Upper lobe of right lung (tissue), 1 donor: ENCODE measurements around the gene AHNAK. TPM values are rescaled to one million over a fixed set of nuclear protein-coding genes. Genes with fewer than 3 reads are reported as not detected.

Experiments used
- ATAC-seq: fragments of 200-7000 bp; cut with Tn5 transposase; one replicate; pipeline ENCODE4 v1.9.1; 2020; ENCODE audit warnings: mild to moderate bottlenecking, moderate library complexity
- DNase-seq: peaks from one replicate; pipeline ENCODE4 v3.0.0-alpha.2; 2020
- H3K27ac ChIP-seq: fragments of 200-600 bp; one replicate; pipeline ENCODE4 v1.8.0; 2022
- H3K27me3 ChIP-seq: fragments of 200-600 bp; one replicate; pipeline ENCODE4 v1.8.0; 2022; ENCODE audit warnings: mild to moderate bottlenecking
- H3K36me3 ChIP-seq: fragments of 200-600 bp; one replicate; pipeline ENCODE4 v1.8.0; 2022
- H3K4me1 ChIP-seq: fragments of 200-600 bp; one replicate; pipeline ENCODE4 v1.8.0; 2022
- H3K4me3 ChIP-seq: fragments of 200-600 bp; one replicate; pipeline ENCODE4 v1.8.0; 2022; ENCODE audit warnings: mild to moderate bottlenecking
- H3K9me3 ChIP-seq: fragments of 200-600 bp; one replicate; pipeline ENCODE4 v1.8.0; 2022
- intact Hi-C: fragments of 100-400 bp; cut with DNase I; formaldehyde crosslinking; loops from one replicate; pipeline ENCODE4 v1.11.0; 2022
- total RNA-seq: library from RNA; stranded (reverse); fragmentation: NEBNext Ultra II Directional; extraction: Animal tissue kit (Norgen Biotek cat#: 25700); gene quantifications from one replicate; pipeline ENCODE4 v1.2.1, GENCODE V29; 2021
- TF ChIP-seq, protein P1 (sequence below): fragments of 200-600 bp; IDR thresholded peaks from one replicate; pipeline ENCODE4 v1.8.0; 2022; ENCODE audit warnings: antibody characterized with exemption
- donor health status: DM: no; HTN: yes; CAD: no; lungs with severe emphysema.

The AHNAK gene
- total RNA-seq, 1 donor from 2014 or later = 819 TPM

DNA sequence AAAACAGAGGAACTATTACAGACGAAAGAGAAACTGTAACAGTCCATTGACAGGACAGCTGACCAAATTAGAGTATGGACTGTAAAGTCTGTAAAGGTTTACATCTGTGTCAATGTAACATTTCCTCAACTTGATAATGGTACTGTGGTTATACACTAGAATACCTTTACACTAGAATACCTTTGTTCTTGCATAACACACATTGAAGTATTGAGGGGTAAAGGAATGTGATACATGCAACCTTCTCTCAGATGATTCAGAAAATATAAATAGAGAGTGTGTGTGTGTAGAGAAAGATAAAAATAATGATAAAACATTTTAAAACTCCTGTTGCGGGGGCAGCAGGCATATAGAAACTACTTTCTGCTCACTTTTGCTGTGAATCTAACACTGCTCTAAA, 32.6 kb upstream of the AHNAK start:
- Histone ChIP-seq H3K27me3 (no peaks in the 10 kb centered on the region), H3K36me3 (peaks cover 67% of the 10 kb centered on the region), H3K4me1 (peaks cover 19% of the 10 kb centered on the region), H3K4me3 (no peak overlapping the region), H3K9me3 (no peaks in the 10 kb centered on the region), H3K27ac (no peak overlapping the region)
- ATAC-seq = no peak
- TF ChIP-seq, protein P1, sequence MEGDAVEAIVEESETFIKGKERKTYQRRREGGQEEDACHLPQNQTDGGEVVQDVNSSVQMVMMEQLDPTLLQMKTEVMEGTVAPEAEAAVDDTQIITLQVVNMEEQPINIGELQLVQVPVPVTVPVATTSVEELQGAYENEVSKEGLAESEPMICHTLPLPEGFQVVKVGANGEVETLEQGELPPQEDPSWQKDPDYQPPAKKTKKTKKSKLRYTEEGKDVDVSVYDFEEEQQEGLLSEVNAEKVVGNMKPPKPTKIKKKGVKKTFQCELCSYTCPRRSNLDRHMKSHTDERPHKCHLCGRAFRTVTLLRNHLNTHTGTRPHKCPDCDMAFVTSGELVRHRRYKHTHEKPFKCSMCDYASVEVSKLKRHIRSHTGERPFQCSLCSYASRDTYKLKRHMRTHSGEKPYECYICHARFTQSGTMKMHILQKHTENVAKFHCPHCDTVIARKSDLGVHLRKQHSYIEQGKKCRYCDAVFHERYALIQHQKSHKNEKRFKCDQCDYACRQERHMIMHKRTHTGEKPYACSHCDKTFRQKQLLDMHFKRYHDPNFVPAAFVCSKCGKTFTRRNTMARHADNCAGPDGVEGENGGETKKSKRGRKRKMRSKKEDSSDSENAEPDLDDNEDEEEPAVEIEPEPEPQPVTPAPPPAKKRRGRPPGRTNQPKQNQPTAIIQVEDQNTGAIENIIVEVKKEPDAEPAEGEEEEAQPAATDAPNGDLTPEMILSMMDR = no peak
- no peak for DNase-seq
- intact Hi-C loops = no loop called here

DNA sequence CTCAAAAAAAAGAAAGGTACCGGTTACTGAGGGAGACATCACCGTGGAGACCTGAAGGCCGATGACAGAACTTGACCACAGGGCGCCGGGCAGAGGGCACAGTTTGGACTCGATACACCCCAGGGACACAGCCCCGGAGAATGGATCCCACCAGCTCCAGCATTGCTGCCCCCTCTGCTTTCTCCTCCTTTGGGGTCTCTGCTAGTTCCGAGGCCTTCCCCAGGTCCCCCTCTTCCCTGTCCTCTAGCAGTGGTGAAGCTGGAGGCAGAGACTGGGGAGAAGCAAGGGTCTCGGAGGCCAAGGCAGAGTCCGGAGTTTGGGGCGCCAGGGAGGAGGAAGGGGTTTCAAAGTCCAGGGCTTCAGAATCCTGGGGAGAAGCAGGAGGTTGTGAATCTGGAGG, 31.9 kb upstream of the AHNAK start:
- Histone ChIP-seq H3K4me3 (no peak overlapping the region), H3K4me1 (peaks cover 19% of the 10 kb centered on the region), H3K27me3 (no peaks in the 10 kb centered on the region), H3K36me3 (peaks cover 61% of the 10 kb centered on the region), H3K27ac (peak overlapping the region; percentile 92), H3K9me3 (no peaks in the 10 kb centered on the region)
- ATAC-seq (no peak), DNase-seq (no peak)
- TF ChIP-seq, protein P1 = no peak
- intact Hi-C loops = no loop called here

DNA sequence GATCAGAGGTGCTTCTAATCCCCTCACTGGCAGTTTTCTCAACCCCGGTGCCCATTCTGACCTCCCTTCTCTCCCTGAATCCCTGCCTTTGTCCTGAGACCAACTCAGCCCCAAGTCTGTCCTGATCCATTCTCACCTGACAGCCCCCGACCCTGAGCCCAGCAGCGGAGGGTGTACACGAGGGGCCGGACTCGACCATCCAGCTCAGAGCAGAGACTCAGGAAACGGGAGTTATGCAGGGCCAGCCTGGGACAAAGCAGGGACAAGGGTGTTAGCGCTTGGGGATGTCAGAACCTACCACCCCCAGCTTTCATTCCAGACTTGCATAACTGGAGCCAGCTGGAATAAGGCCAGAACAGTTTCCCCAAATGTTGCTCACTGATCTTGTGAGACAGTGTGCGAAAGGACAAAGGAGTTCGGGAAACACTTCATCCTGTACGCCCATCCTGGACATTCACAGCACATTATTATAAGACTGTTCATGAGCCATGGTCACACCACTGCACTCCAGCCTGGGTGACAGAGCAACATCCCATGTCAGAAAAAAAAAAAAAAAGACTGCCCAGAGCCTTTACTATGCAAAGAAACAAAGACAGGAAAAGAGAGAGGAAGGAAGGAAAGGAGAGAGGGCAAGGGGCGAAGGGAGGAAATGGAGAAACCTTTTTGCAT, 30.6 kb upstream of the AHNAK start:
- intact Hi-C loops = no loop called here
- no peak overlapping the region for H3K4me3 ChIP-seq
- no peaks in the 10 kb centered on the region for H3K9me3 ChIP-seq
- H3K36me3 ChIP-seq = peaks cover 55% of the 10 kb centered on the region
- H3K27me3 ChIP-seq = no peaks in the 10 kb centered on the region
- peaks cover 26% of the 10 kb centered on the region for H3K4me1 ChIP-seq
- H3K27ac ChIP-seq = peak overlapping the region; percentile 92
- DNase-seq = no peak
- TF ChIP-seq, protein P1 = no peak
- peak; percentile 0 for ATAC-seq

DNA sequence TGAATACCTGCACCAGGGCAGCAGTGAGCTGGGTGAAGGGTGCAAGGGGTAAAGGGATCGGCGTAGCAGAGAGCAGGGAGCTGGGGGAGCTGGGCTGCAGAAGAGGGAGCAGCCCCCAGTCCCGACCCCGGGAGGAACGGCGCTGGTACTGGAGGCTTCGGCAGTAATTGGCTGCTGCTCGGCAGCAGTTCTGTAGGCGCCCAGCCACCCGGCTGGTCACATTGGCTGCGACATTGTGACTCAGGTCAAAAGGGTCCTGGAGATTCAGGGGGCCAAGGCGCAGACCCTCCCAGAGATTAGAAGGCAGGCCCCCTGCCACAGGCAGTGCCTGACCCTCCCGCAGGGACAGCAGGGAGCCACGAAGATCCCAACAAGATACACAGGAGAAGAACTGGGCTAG, 29.2 kb upstream of the AHNAK start:
- Histone ChIP-seq H3K4me1 (peaks cover 32% of the 10 kb centered on the region), H3K9me3 (no peaks in the 10 kb centered on the region), H3K27ac (peak overlapping the region; percentile 92), H3K36me3 (peaks cover 53% of the 10 kb centered on the region), H3K4me3 (no peak overlapping the region), H3K27me3 (no peaks in the 10 kb centered on the region)
- no peak for DNase-seq
- TF ChIP-seq, protein P1 = no peak
- ATAC-seq = no peak
- intact Hi-C loops = no loop called here

DNA sequence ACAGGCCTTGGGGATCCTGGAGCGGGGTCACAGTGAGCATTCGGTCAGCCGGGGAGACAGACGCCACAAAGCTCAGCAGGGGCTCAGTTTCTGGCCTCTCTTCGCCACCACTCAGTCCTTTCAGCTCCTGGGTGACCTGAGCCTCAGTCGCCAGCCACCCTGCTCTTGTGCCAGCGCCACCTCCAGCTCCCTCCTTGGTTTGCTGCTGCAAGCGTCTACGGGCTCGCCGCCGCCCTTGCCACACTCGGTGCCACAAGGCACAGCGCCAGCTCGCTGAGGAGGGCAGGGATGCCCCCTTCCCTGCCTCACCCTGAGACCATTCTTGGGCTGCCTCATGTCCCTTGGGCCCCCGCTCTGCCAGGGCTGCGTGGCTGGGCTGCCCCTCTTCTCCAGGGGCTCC, 28.6 kb upstream of the AHNAK start:
- ATAC-seq (no peak), DNase-seq (peak; percentile 66)
- Histone ChIP-seq H3K27me3 (no peaks in the 10 kb centered on the region), H3K4me3 (peak overlapping the region; percentile 90), H3K36me3 (peaks cover 57% of the 10 kb centered on the region), H3K9me3 (no peaks in the 10 kb centered on the region), H3K4me1 (peaks cover 32% of the 10 kb centered on the region), H3K27ac (peak overlapping the region; percentile 92)
- intact Hi-C loops = no loop called here
- TF ChIP-seq, protein P1 = no peak
